Stimulated activated CD8-positive, alpha-beta memory T cell treated with anti-CD3 and anti-CD28 coated beads, Interleukin-4, amount 100 ng/mL, for 4 hours (primary cell): ENCODE measurements around the gene KMT2E.
"Not testable (repeated sequence)": the region's sequence is repeated elsewhere in the genome, so short reads cannot be mapped to it uniquely, and the experiment has no call there.

Experiments used
- DNase-seq, 2 donors: peaks; one replicate each; pipeline ENCODE4 v3.0.0-alpha.2; 2020; ENCODE audit warnings: low read depth in 2 of 2, low spot score in 1 of 2

Gene KMT2E

GRCh38 chr7:105013816-105014692 lies at the start of gene KMT2E:
Gene KMT2E, plus strand, starts transcription at chr7:105014205. Its CDS starts 26,748 bp downstream, at chr7:105040953.
- DNase-seq, result peak; percentile 73 to 81

- no peak for DNase-seq
Observed at GRCh38 chr7:104964626-104965236, 49.3 kb upstream of the KMT2E start.

DNA sequence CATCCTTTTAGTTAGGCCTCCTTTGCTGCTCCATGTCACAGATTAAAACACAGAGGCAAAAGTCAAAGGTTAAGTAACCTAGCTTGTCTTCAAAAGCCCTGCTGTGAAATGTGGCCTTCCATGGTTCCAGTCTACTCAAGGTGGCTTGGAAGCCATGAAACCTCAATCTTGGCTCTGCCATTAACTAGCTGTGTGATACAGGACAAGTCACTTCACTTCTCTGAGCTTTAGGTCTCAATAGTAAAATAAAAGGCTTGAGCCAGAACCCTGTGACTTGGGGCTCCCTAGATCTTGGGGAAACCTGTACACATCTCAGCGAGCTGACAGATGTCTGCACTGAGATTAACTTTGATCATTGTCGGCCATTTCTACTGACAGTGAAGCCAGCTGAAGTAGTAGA lies 48.0 kb upstream of the KMT2E start:
- DNase-seq, result no peak

GRCh38 chr7:104967088-104967487 lies 46.9 kb upstream of the KMT2E start:
- DNase-seq, result no peak

GRCh38 chr7:104967595-104967994 lies 46.4 kb upstream of the KMT2E start:
- DNase-seq, result no peak

GRCh38 chr7:104968648-104969047 lies 45.4 kb upstream of the KMT2E start:
- DNase-seq, result no peak

DNA sequence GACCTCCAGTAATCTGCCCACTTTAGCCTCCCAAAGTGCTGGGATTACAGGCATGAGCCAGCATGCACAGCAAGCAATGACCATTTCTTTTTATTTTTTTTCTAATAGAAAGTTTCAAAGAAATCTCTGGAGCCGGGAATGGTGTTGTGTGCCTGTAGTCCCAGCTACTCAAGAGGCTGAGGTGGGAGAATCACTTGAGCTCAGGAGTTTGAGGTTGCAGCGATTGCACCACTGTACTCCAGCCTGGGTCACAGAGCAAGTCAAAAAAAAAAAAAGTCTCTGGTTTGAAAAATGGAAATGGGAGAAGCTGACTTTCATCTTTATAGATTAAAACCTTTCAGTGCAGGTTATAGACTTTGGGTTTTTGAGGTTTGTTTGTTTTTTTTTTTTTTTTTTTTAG lies 44.8 kb upstream of the KMT2E start:
- DNase-seq, result no peak

DNA sequence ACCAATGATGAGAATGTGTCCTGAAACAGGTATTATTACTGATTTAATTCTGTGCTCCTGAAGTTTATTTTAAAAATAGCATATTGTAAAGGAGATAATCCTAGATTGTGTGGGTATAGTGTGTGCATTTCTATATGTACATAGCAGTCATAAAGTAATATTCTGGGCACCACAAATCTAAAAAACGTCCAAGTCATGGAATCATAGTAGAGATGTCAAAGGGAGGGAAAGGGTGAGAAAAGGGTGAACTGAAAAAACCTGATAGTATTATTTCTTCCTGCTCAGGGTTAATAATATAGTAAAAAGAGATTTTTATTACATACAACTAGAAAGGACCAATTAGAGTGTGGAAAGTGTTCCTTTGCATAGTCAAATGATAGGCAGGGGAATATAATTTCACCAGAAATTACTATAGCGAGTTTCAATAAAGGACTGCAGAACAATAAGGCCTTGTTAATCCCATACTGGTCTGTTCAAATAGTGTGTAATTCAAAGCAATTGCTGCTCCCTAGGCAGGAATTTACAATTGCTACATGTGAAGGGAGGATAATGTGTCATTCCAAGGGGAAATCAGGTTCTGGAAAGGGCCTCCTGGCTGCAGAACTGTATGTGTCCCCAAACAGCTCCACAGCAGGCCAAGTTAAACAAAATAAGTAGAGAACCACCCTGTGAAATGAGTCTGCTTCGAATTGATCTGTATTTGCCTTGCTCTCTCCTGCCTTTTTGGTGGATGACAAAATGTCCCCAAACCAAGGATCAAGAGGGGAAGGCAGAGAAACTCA lies 42.5 kb upstream of the KMT2E start:
- no peak for DNase-seq

- no peak for DNase-seq
Observed at GRCh38 chr7:104972500-104972899, 41.5 kb upstream of the KMT2E start.

- no peak for DNase-seq
Observed at GRCh38 chr7:104973227-104973626, 40.8 kb upstream of the KMT2E start.

GRCh38 chr7:104973909-104974415 lies 40.0 kb upstream of the KMT2E start:
- DNase-seq, result no peak

DNA sequence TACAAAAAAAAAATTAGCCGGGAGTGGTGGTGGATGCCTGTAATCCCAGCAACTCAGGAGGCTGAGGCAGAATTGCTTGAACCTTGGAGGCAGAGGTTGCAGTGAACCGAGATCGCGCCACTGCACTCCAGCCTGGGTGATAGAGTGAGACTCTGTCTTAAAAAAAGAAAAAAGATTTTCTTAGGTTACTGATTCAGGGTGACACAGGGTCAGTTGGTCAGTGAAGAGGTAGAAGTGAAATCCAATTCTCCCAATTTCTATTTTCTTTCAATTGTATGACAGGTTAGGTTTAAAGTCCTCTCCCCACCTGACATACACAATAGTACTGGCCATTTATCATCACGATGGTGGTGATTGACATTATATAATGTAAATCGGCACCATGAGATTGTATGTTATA lies 38.5 kb upstream of the KMT2E start:
- DNase-seq, result not testable (repeated sequence)

DNA sequence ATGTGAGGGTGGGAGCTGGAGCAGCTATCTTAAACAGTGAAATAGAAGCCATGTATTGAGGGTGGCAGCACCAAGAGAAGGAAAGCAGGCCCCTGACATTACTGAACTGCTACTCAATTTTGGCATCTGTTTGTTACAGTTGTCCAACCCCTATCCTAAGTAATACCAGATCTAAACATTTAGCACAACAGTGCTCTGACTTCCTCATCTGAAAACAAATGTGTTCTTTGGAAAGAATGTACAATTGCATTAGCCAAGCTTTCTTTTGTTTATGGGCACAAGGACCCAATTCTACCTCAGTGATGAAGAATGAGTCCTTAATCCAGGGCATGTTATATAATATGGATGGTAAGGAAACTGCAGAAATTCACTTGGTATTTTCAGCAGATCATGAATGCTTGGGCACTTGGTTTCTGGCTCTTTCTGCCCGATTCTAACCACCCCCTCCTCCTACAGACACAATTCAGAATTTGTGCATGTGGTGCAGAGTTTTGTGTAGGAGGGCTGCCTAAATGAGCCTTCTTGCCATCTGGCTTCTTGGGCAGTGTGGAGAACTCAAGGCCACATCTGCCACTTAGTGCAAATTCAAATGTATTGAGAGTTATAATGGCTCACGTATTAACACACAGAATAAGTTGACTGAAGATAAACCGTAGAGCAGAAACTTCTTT lies 36.9 kb upstream of the KMT2E start:
- no peak for DNase-seq

- DNase-seq, result no peak
Observed at GRCh38 chr7:104978460-104978859, 35.5 kb upstream of the KMT2E start.

GRCh38 chr7:104979167-104979841 lies 34.7 kb upstream of the KMT2E start:
- DNase-seq, result no peak

- DNase-seq, result no peak
Observed at GRCh38 chr7:104980440-104980839, 33.6 kb upstream of the KMT2E start.

GRCh38 chr7:104980841-104981671 lies 32.9 kb upstream of the KMT2E start:
- no peak for DNase-seq

DNA sequence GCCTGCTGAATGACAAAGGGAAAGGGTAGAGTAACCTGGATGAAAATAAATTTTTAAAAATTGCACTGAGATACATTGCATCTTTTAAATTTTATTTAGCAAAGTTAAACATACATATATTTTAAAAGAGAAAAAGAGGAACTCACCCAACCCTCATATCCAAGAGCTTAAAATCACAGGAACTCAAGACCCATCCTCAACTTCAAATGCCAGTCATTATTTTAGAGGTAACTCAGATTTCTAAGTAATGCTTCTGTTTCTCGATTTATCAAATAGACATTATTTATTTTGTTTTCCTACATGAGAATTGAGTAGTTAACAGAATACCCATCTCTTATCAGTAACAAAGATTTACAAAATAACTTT lies 32.4 kb upstream of the KMT2E start:
- DNase-seq, result no peak

DNA sequence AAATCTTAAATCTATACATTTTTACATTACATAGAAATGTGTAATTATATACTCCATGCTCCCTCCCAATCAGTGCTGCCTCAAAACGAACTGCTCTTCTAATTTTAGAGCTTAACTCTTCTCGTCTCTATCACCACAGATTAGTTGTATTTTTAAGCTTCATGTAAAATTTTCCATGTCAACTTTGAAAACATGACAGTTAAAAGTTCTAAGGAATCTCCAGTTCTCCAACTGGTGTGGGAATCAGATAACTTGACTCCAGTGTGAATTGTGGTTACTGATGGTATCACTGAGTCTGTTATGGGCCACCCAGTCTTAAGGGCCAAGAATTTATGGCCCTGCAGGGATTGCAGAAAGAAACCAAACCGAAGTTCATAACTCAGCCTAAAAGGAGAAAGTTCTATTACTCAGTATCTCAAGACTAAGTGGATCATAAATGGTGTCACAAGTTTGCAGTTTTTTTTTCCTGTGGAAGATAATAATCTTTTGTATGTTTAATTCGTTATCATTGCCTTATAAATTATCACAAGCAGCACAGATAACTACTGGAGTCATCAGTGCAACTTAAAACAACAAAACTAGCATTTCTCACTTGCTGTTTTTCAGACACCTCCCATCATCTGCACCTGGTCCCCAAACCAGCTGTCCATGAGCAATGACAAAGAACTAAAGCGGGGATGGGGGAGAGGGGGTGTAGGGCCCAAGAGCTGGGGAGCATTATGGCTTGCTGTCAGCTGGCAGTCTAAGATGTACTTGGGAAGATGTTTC lies 31.5 kb upstream of the KMT2E start:
- DNase-seq, result no peak
